SU-DHL-6 (cell line): ENCODE results near the gene ACOT6.
"Not testable (repeated sequence)": the region's sequence is repeated elsewhere in the genome, so short reads cannot be mapped to it uniquely, and the experiment has no call there.

Experiments used
- CTCF ChIP-seq: fragments of 200-600 bp; sonication (generic); IDR thresholded peaks from one replicate; pipeline ENCODE4 v1.5.1; 2017; ENCODE audit warnings: antibody characterized with exemption, mild to moderate bottlenecking, low read length, moderate library complexity; ENCODE audit not compliant: insufficient read depth, poor library complexity, severe bottlenecking
- EZH2phosphoT487 ChIP-seq: fragments of 200-600 bp; sonication (generic), shearing (Covaris generic); conservative IDR thresholded peaks from 2 replicates; pipeline ENCODE4 v1.6.1; 2018; ENCODE audit warnings: mild to moderate bottlenecking, antibody characterized with exemption, low read length, moderate library complexity, mixed read lengths

DNA sequence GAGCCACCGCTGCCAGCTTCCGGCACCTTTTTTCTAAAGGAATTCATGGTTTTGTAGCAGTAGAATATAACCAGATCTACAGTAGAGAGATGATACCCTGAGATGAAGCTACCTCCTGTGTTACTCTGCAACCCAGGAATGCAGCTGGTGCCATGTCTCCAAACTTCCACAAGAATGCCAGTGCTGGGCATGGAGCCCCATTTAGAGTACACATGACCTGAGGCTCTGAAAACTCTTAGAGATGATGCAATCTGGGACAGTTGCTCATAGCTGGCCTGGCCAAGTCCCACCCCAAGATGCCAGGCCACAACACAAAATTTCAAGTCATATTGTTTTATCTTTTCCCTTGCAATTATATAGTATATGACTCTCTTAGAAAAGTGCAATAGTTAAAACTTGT, 35.1 kb upstream of the ACOT6 start:
- TF ChIP-seq CTCF, EZH2phosphoT487: not testable (repeated sequence)
